Medulla oblongata (tissue), 1 donor: ENCODE data around the gene SCP2D1.
A peak's percentile ranks its signal among the peaks of the same experiment; 100 is the strongest.
"Not testable (repeated sequence)": the region's sequence is repeated elsewhere in the genome, so short reads cannot be mapped to it uniquely, and the experiment has no call there.

Experiments
- DNase-seq: peaks from one replicate; pipeline ENCODE4 v3.0.0-alpha.2; 2015; ENCODE audit errors: extremely low spot score

The SCP2D1 gene

GRCh38 chr20:18813483-18813882 is at the start of gene SCP2D1:
Gene SCP2D1 (plus strand): TSS chr20:18813783. CDS start chr20:18813816, 33 bp downstream.
- no peak for DNase-seq

GRCh38 chr20:18767676-18768075 is 45.9 kb upstream of the SCP2D1 start:
- no peak for DNase-seq

GRCh38 chr20:18773566-18773965 is 40.0 kb upstream of the SCP2D1 start:
- DNase-seq: no peak

GRCh38 chr20:18774207-18774606 is 39.4 kb upstream of the SCP2D1 start:
- no peak for DNase-seq

- no peak for DNase-seq
These were observed 38.0 kb upstream of the SCP2D1 start for GRCh38 chr20:18775633-18776032.

- DNase-seq: no peak
These were observed 34.7 kb upstream of the SCP2D1 start for GRCh38 chr20:18778690-18779392.

GRCh38 chr20:18780385-18781130 is 33.0 kb upstream of the SCP2D1 start:
- no peak for DNase-seq

- no peak for DNase-seq
These were observed 32.1 kb upstream of the SCP2D1 start for GRCh38 chr20:18781509-18781908.

- DNase-seq: no peak
These were observed 30.1 kb upstream of the SCP2D1 start for GRCh38 chr20:18783385-18783959.

- DNase-seq: not testable (repeated sequence)
These were observed 26.5 kb upstream of the SCP2D1 start for GRCh38 chr20:18787046-18787445.

- no peak for DNase-seq
These were observed 25.6 kb upstream of the SCP2D1 start for GRCh38 chr20:18788021-18788420.

GRCh38 chr20:18790787-18791186 is 22.8 kb upstream of the SCP2D1 start:
- DNase-seq: no peak

- DNase-seq: peak; percentile 99
These were observed 19.8 kb upstream of the SCP2D1 start for GRCh38 chr20:18793625-18794427.

GRCh38 chr20:18794428-18794787 is 19.2 kb upstream of the SCP2D1 start:
- DNase-seq: peak; percentile 19

- no peak for DNase-seq
These were observed 18.2 kb upstream of the SCP2D1 start for GRCh38 chr20:18795366-18795765.

- no peak for DNase-seq
These were observed 17.2 kb upstream of the SCP2D1 start for GRCh38 chr20:18796282-18796833.

GRCh38 chr20:18801516-18801915 is 12.1 kb upstream of the SCP2D1 start:
- no peak for DNase-seq

GRCh38 chr20:18802012-18802634 is 11.5 kb upstream of the SCP2D1 start:
- no peak for DNase-seq

- no peak for DNase-seq
These were observed 7.7 kb upstream of the SCP2D1 start for GRCh38 chr20:18805881-18806280.

GRCh38 chr20:18808712-18809111 is 4.9 kb upstream of the SCP2D1 start:
- no peak for DNase-seq

- no peak for DNase-seq
These were observed 2.4 kb upstream of the SCP2D1 start for GRCh38 chr20:18811186-18811585.
